GM12878 (cell line): ENCODE measurements around the gene TGM6. TPM values are rescaled to one million over a fixed set of nuclear protein-coding genes. Genes with fewer than 3 reads are reported as not detected.

Experiments
- ATAC-seq: fragments of 200-7000 bp; cut with Tn5 transposase; 3 replicates; pipeline ENCODE4 v1.9.1; 2020; ENCODE audit warnings: mild to moderate bottlenecking, moderate library complexity
- BruUV-seq: library from RNA; stranded (reverse); fragments of 400-500 nt; replicated peaks from 2 replicates; lab custom pipeline; 2021; lab: Mats Ljungman, UMichigan
- CTCF ChIA-PET: fragments of 300-600 bp; sonication (Branson Sonifier 250); formaldehyde crosslinking; extraction: SDS; loops from one replicate; lab custom pipeline; 2021; ENCODE audit warnings: inconsistent platforms; lab: Yijun Ruan, JAX
- POLR2A ChIA-PET: fragments of 350-600 bp; formaldehyde crosslinking; extraction: SDS; loops from one replicate; lab custom pipeline; 2021; ENCODE audit warnings: inconsistent platforms; lab: Charles Lee
- RAD21 ChIA-PET: fragments of 300-600 bp; sonication (Branson Sonifier 250); formaldehyde crosslinking; loops from one replicate; lab custom pipeline; 2023; ENCODE audit warnings: antibody characterized with exemption; ENCODE audit not compliant: unreplicated experiment; lab: Charles Lee
- SMC1A ChIA-PET: fragments of 300-600 bp; sonication (Branson Sonifier 250); formaldehyde crosslinking; loops from one replicate; lab custom pipeline; 2023; ENCODE audit not compliant: unreplicated experiment, uncharacterized antibody; lab: Charles Lee
- DNase-seq: peaks from one replicate; pipeline ENCODE4 v3.0.0-alpha.2; 2011; ENCODE audit warnings: low read depth, low spot score
- FAIRE-seq: peaks from 3 replicates; lab custom pipeline; 2011; peaks lifted over from hg19 to GRCh38; lab: Jason Lieb, UNC
- H2AFZ ChIP-seq: 2 replicates; pipeline ENCODE4 v1.6.0; 2011; ENCODE audit warnings: low read depth, low read length, control low read depth; ENCODE audit not compliant: control insufficient read depth
- H3K27ac ChIP-seq: 2 replicates; pipeline ENCODE4 v1.5.1; 2011; ENCODE audit warnings: control low read depth; ENCODE audit not compliant: control insufficient read depth, insufficient read depth
- H3K27me3 ChIP-seq, 2 experiments: replicated peaks in 1 of 2; 2 replicates each; pipeline versions ENCODE4 v1.6.0 to v1.6.1; 2011; ENCODE audit warnings: low read length in 1 of 2; ENCODE audit not compliant: control insufficient read depth in 2 of 2, insufficient read depth in 2 of 2
- H3K36me3 ChIP-seq, 2 experiments: 2 replicates each; pipeline ENCODE4 v1.5.1; 2011; ENCODE audit warnings: low read length in 1 of 2; ENCODE audit not compliant: control insufficient read depth in 2 of 2, insufficient read depth in 2 of 2
- H3K4me1 ChIP-seq: 2 replicates; pipeline ENCODE4 v1.6.1; 2011; ENCODE audit warnings: mild to moderate bottlenecking, low read length, moderate library complexity, mixed read lengths; ENCODE audit not compliant: control insufficient read depth, insufficient read depth
- H3K4me2 ChIP-seq: 2 replicates; pipeline ENCODE4 v1.6.0; 2011; ENCODE audit warnings: control low read depth; ENCODE audit not compliant: control insufficient read depth, insufficient read depth
- H3K4me3 ChIP-seq: fragments of 200-600 bp; sonication (generic); 2 replicates; pipeline ENCODE4 v1.5.1; 2016
- H3K79me2 ChIP-seq: 2 replicates; pipeline ENCODE4 v1.6.0; 2011; ENCODE audit warnings: low read length; ENCODE audit not compliant: control insufficient read depth, insufficient read depth
- H3K9ac ChIP-seq: 2 replicates; pipeline ENCODE4 v1.8.0; 2011; ENCODE audit warnings: low read length, control low read depth, mixed read lengths; ENCODE audit not compliant: control insufficient read depth, insufficient read depth
- H3K9me3 ChIP-seq: replicated peaks from 3 replicates; pipeline ENCODE4 v1.5.1; 2011; ENCODE audit warnings: mild to moderate bottlenecking, low read length; ENCODE audit not compliant: control insufficient read depth, insufficient read depth
- H4K20me1 ChIP-seq: 2 replicates; pipeline ENCODE4 v1.6.0; 2011; ENCODE audit not compliant: control insufficient read depth, insufficient read depth
- CHD2 ChIP-seq: IDR thresholded peaks from 2 replicates; pipeline ENCODE4 v1.6.1; 2011; ENCODE audit warnings: low read depth, low read length, improper control_type of control experiment, borderline replicate concordance
- CTCF ChIP-seq, 3 experiments: IDR thresholded peaks in 2 of 3; conservative IDR thresholded peaks in 1 of 3; 2 replicates each; pipeline ENCODE4 v1.5.1; 2011; ENCODE audit warnings: low read depth in 3 of 3, low read length in 3 of 3, mild to moderate bottlenecking in 3 of 3, control low read depth in 2 of 3, moderate library complexity in 2 of 3, inconsistent platforms in 1 of 3, mixed read lengths in 1 of 3; ENCODE audit not compliant: control insufficient read depth in 2 of 3, insufficient read depth in 1 of 3; ENCODE audit errors: extremely low read depth in 1 of 3
- DPF2 ChIP-seq: fragments of 450-650 bp; IDR thresholded peaks from 2 replicates; pipeline ENCODE4 v1.6.1; 2017; ENCODE audit warnings: mild to moderate bottlenecking
- IRF5 ChIP-seq: fragments of 450-650 bp; IDR thresholded peaks from 2 replicates; pipeline ENCODE4 v1.6.1; 2017; ENCODE audit warnings: borderline replicate concordance
- WGBS: methylation state at CpG from one replicate; pipeline ENCODE4 v1.1.6; 2016; ENCODE audit warnings: low lambda C conversion rate; ENCODE audit not compliant: insufficient replicate concordance, insufficient coverage; ENCODE audit errors: missing lambda C conversion rate; 5-methylcytosine and 5-hydroxymethylcytosine counted together
- in situ Hi-C: fragments of 300-500 bp; cut with MboI; formaldehyde crosslinking; loops from 9 replicates; pipeline ENCODE4 v1.14.3; 2018; ENCODE audit warnings: mixed read lengths
- intact Hi-C: fragments of 100-400 bp; cut with micrococcal nuclease; formaldehyde crosslinking; loops from one replicate; pipeline ENCODE4 v1.14.2; 2022; ENCODE audit not compliant: unreplicated experiment
- polyA plus RNA-seq, 11 experiments: library from polyadenylated mRNA; depleted of rRNA in 4 of 11; unstranded in 6 of 11; stranded (reverse) in 5 of 11; fragments of >200 nt; fragmentation: Nextera tagmentation in 4 of 11; fragmentation: Illumina TruSeq in 1 of 11; extraction: Ambion mirVana in 4 of 11; extraction: Trizol in 1 of 11; gene quantifications; 1 replicate in 1 of 11; 2 replicates in 10 of 11; pipeline versions ENCODE4 v1.2.1 to v1.2.3, GENCODE V29; 2011 to 2016; ENCODE audit warnings: inconsistent platforms in 2 of 11, missing spikeins in 2 of 11, low read depth in 1 of 11
- total RNA-seq, 4 experiments: library from RNA; depleted of rRNA in 3 of 4; stranded (reverse); fragments of >200 nt in 3 of 4; fragmentation: Illumina TruSeq in 1 of 4; extraction: Trizol in 1 of 4; gene quantifications; 2 replicates each; pipeline versions ENCODE4 v1.2.1 to v1.2.3, GENCODE V29; 2013 to 2021

Gene TGM6
- total and polyA plus RNA-seq, 10 of the 15 experiments (the other 5 are each of a cell fraction or from before 2014, with no cell fraction given), result not detected

- TF ChIP-seq IRF5 (no peak), DPF2 (no peak)
These were observed 95.4 kb downstream of the TGM6 start (continued) for GRCh38 chr20:2475850-2476741.

DNA sequence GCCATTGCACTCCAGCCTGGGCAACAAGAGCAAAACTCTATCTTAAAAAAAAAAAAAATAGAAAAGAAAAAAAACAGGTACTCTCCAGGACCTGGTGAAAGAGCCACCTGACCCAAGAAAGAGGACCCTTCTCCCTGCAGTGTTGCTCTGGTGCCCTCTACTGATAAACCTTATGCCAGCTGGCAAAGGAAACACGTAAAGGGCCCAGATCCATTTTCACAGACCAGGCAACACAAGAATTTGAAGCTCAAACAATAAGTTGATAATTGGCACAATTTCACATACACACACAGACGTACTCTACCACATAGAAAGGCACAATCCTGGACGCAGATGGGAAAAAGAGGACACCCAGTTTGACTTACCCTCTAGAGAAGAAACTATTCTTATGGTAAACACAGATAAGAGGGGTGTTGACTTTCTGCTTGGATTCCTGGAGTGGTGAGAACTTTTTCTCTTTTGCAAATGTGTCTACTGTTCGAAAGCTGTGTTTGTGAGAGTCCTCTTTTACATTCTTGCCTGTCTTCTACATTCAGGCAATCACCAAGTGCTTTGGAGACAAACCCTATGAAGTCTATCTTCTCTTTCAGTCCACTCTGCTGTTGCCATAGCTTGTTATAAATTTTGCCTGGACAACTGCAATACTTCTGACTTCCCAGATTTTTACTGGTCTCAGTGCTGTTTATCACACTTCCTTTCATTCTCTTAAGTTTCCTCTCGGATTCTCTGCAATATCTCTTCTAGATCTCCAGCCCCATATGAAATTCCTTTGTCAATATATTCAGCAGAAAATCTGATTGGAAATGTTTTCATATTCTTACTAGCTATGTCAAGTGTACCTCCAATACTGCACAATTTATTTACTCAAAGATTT, 96.3 kb downstream of the TGM6 start:
- no peaks in the 10 kb centered on the region for H3K9me3 ChIP-seq
- TF ChIP-seq CTCF (IDR thresholded peaks at IDR 0.05 in 2 of 3, conservative IDR thresholded peaks at IDR 0.05 in 1 of 3; ENCODE audit: control insufficient read depth in 2 of 3, extremely low read depth in 1 of 3, insufficient read depth in 1 of 3, low read depth in 3 of 3, low read length in 3 of 3) (peak; percentile 17 to 37 (median 21); a peak in 2 of 6 replicates), CHD2 (no peak)
- ChIA-PET RAD21 (no interaction called here), CTCF (interaction anchor here (0.6 to 5.6 kb wide), 6 partner anchors 10 to 170 kb away, joined by 3 to 28 read pairs (median 4); no protein-coding TSS in a partner anchor), SMC1A (interaction anchor here (0.7 to 1.2 kb wide), 2 partner anchors 10 to 161 kb away, joined by 3 to 4 read pairs; no protein-coding TSS in a partner anchor), POLR2A (interaction anchor here (0.5 kb wide), 2 partner anchors 244 to 423 kb away, joined by 4 read pairs; no protein-coding TSS in a partner anchor)
- H3K79me2 ChIP-seq, result no peaks in the 10 kb centered on the region
- H3K4me2 ChIP-seq, result no peak overlapping the region
- no peaks in the 10 kb centered on the region for H3K27me3 ChIP-seq
- ATAC-seq, result peak; percentile 54; the same call in 1 of the 3 replicates
- H3K4me1 ChIP-seq, result no peaks in the 10 kb centered on the region
- no TSS peak for BruUV-seq
- H2AFZ ChIP-seq, result no peak overlapping the region
- H3K27ac ChIP-seq, result no peak overlapping the region
- no peak for FAIRE-seq
- H4K20me1 ChIP-seq, result no peaks in the 10 kb centered on the region
- intact Hi-C loops (no loop called here), in situ Hi-C loops (no loop called here)
- peaks cover 0 to 3% of the 10 kb centered on the region in 2 experiments; a peak in 3 of 4 replicates for H3K36me3 ChIP-seq
- DNase-seq, result no peak
- no peak overlapping the region for H3K9ac ChIP-seq
- WGBS, result 86% methylated on average over 5 of the region's 5 CpGs
- no peak overlapping the region for H3K4me3 ChIP-seq
